Endothelial cell of hepatic sinusoid (primary cell): ENCODE results near the gene ASPSCR1.

Source experiments
- in situ Hi-C: cut with HindIII; loops from 2 replicates; pipeline ENCODE4 v1.10.0; 2017; ENCODE audit warnings: low sequenced_read_pairs

Gene ASPSCR1

GRCh38 chr17:82009413-82009812 is 32.0 kb downstream of the ASPSCR1 start:
- in situ Hi-C loops: no loop called here

- in situ Hi-C loops: loop anchor here (10.0 kb wide), 1 partner anchor 404 kb away; the partner anchor contains the start of genes HEXD and OGFOD3
Measured at GRCh38 chr17:82010575-82011525, 33.4 kb downstream of the ASPSCR1 start.

- in situ Hi-C loops: loop anchor here (10.0 kb wide), 1 partner anchor 403 kb away; the partner anchor contains the start of genes HEXD and OGFOD3
Measured at GRCh38 chr17:82011617-82012187, 34.3 kb downstream of the ASPSCR1 start.

GRCh38 chr17:82012261-82012639 is 34.8 kb downstream of the ASPSCR1 start:
- in situ Hi-C loops: loop anchor here (10.0 kb wide), 1 partner anchor 403 kb away; the partner anchor contains the start of genes HEXD and OGFOD3

GRCh38 chr17:82012640-82013295 is 35.3 kb downstream of the ASPSCR1 start:
- in situ Hi-C loops: loop anchor here (10.0 kb wide), 1 partner anchor 402 kb away; the partner anchor contains the start of genes HEXD and OGFOD3

- in situ Hi-C loops: loop anchor here (10.0 kb wide), 1 partner anchor 401 kb away; the partner anchor contains the start of genes HEXD and OGFOD3
Measured at GRCh38 chr17:82013341-82013740, 35.9 kb downstream of the ASPSCR1 start.

GRCh38 chr17:82013772-82014321 is 36.4 kb downstream of the ASPSCR1 start:
- in situ Hi-C loops: loop anchor here (10.0 kb wide), 1 partner anchor 401 kb away; the partner anchor contains the start of genes HEXD and OGFOD3

- in situ Hi-C loops: loop anchor here (10.0 kb wide), 1 partner anchor 400 kb away; the partner anchor contains the start of genes HEXD and OGFOD3
Measured at GRCh38 chr17:82014432-82014831, 37.0 kb downstream of the ASPSCR1 start.

- in situ Hi-C loops: loop anchor here (10.0 kb wide), 1 partner anchor 400 kb away; the partner anchor contains the start of genes HEXD and OGFOD3
Measured at GRCh38 chr17:82014971-82015310, 37.5 kb downstream of the ASPSCR1 start.

- in situ Hi-C loops: loop anchor here (10.0 kb wide), 1 partner anchor 399 kb away; the partner anchor contains the start of genes HEXD and OGFOD3
Measured at GRCh38 chr17:82015311-82015971, 38.0 kb downstream of the ASPSCR1 start.

GRCh38 chr17:82016061-82016874 is 38.8 kb downstream of the ASPSCR1 start:
- in situ Hi-C loops: loop anchor here (10.0 kb wide), 1 partner anchor 399 kb away; the partner anchor contains the start of genes HEXD and OGFOD3

- in situ Hi-C loops: loop anchor here (10.0 kb wide), 1 partner anchor 398 kb away; the partner anchor contains the start of genes HEXD and OGFOD3
Measured at GRCh38 chr17:82016875-82017459, 39.5 kb downstream of the ASPSCR1 start.

- in situ Hi-C loops: loop anchor here (10.0 kb wide), 1 partner anchor 397 kb away; the partner anchor contains the start of genes HEXD and OGFOD3
Measured at GRCh38 chr17:82017612-82018151, 40.3 kb downstream of the ASPSCR1 start.

- in situ Hi-C loops: loop anchor here (10.0 kb wide), 1 partner anchor 396 kb away; the partner anchor contains the start of genes HEXD and OGFOD3
Measured at GRCh38 chr17:82018152-82018988, 40.9 kb downstream of the ASPSCR1 start.

- in situ Hi-C loops: loop anchor here (10.0 kb wide), 1 partner anchor 396 kb away; the partner anchor contains the start of genes HEXD and OGFOD3
Measured at GRCh38 chr17:82018989-82019689, 41.7 kb downstream of the ASPSCR1 start.
